Measurements from ENCODE around the gene PLXNA1.

- TF ChIP-seq CTCF (conservative IDR thresholded peaks at IDR 0.05; ENCODE audit: low read depth in 2 of 2) (no peak), POLR2AphosphoS5 (IDR thresholded peaks at IDR 0.05; ENCODE audit: low read depth) (no peak), NANOG (IDR thresholded peaks at IDR 0.05; ENCODE audit: borderline replicate concordance) (no peak), JUNB (IDR thresholded peaks at IDR 0.05; ENCODE audit: unreplicated experiment) (no peak), CREB1 (CRISPR knock-in tag; IDR thresholded peaks at IDR 0.05; ENCODE audit: low read depth) (no peak), EZH2 (IDR thresholded peaks at IDR 0.05; ENCODE audit: low read depth, unreplicated experiment) (no peak)
Measured at GRCh38 chr3:126969586-126969985, 13.3 kb upstream of the PLXNA1 start.

Data from GM23338 (cell line).